Neural cell (in vitro differentiated cells): ENCODE measurements around the gene ATF6.

Experiments used
- CTCF ChIP-seq: fragments of 450-650 bp; IDR thresholded peaks from 2 replicates; pipeline ENCODE4 v1.5.1; 2014; ENCODE audit warnings: antibody characterized with exemption, mild to moderate bottlenecking, moderate library complexity; ENCODE audit not compliant: poor library complexity, severe bottlenecking
- EZH2 ChIP-seq: fragments of 200-600, 300-800 bp; shearing (Covaris generic), sonication (generic); IDR thresholded peaks from 2 replicates; pipeline ENCODE4 v1.6.1; 2014; ENCODE audit warnings: antibody characterized with exemption, low read length, borderline replicate concordance, mild to moderate bottlenecking; ENCODE audit not compliant: insufficient read depth, poor library complexity, severe bottlenecking
- MXI1 ChIP-seq: fragments of 450-650 bp; conservative IDR thresholded peaks from 2 replicates; pipeline ENCODE4 v1.6.1; 2014; ENCODE audit warnings: antibody characterized with exemption, mild to moderate bottlenecking; ENCODE audit not compliant: poor library complexity, severe bottlenecking
- RAD21 ChIP-seq: fragments of 450-650 bp; conservative IDR thresholded peaks from 2 replicates; pipeline ENCODE4 v1.6.1; 2014; ENCODE audit warnings: antibody characterized with exemption, mild to moderate bottlenecking, moderate library complexity
- TAF1 ChIP-seq: IDR thresholded peaks from 2 replicates; pipeline ENCODE4 v1.6.1; 2012; ENCODE audit warnings: low read depth

GRCh38 chr1:161983725-161984124 lies 217.6 kb downstream of the ATF6 start:
- TF ChIP-seq CTCF = no peak
- no peak for TF ChIP-seq EZH2
- TF ChIP-seq TAF1 = no peak
- TF ChIP-seq RAD21 = no peak
- TF ChIP-seq MXI1 = no peak
